GM18498 (cell line): ENCODE measurements around the gene FLOT1.

Experiments
- ATAC-seq: cut with Tn5 transposase; IDR thresholded peaks from one replicate; pipeline ENCODE4 v1.9.1; 2021; ENCODE audit warnings: mild to moderate bottlenecking, moderate library complexity; ENCODE audit not compliant: unreplicated experiment

Gene FLOT1, protein sequence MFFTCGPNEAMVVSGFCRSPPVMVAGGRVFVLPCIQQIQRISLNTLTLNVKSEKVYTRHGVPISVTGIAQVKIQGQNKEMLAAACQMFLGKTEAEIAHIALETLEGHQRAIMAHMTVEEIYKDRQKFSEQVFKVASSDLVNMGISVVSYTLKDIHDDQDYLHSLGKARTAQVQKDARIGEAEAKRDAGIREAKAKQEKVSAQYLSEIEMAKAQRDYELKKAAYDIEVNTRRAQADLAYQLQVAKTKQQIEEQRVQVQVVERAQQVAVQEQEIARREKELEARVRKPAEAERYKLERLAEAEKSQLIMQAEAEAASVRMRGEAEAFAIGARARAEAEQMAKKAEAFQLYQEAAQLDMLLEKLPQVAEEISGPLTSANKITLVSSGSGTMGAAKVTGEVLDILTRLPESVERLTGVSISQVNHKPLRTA

DNA sequence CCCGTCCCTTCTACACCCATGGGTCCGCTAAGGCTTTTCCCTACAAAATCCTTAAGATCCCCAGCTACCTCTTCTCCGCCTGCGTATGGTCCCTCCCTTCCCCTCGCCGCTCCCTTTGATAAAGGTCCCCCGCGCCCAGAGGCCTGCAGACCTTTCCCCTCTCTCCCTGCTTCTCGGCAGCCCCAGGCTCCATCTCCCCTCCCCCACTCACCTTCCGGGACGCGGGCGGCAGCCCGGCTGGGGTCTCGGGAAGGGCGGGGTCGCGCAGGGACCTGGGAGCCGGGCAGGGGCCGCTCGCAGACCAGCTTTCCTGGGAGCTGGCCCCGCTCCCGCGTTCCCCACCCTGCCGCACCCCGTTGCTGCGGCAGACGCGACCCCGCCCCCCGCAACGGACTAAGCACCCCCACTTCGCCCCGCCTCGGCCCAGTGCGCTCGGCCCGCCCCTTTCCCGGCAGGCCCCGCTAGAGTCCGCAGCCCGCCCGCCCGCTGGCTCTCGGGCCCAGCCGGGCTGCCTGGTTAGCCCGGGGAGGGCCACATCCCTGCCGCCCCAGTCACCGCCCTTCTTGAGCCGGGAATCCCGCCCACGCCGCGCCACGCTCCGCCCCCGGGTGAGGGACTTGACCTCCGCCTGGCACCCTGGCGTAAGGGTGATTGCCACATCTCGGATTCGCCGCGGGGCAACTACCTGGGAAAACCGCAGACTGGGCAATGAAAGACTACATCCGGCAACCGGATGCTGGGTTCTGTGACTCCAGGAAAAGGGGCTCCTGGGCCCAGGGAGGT is at the start of gene FLOT1:
Gene FLOT1, minus strand, starts transcription at position 372 of the 783 bp plus-strand sequence. CDS start 498 bp downstream, outside the sequence.
- peak; percentile 79 for ATAC-seq

DNA sequence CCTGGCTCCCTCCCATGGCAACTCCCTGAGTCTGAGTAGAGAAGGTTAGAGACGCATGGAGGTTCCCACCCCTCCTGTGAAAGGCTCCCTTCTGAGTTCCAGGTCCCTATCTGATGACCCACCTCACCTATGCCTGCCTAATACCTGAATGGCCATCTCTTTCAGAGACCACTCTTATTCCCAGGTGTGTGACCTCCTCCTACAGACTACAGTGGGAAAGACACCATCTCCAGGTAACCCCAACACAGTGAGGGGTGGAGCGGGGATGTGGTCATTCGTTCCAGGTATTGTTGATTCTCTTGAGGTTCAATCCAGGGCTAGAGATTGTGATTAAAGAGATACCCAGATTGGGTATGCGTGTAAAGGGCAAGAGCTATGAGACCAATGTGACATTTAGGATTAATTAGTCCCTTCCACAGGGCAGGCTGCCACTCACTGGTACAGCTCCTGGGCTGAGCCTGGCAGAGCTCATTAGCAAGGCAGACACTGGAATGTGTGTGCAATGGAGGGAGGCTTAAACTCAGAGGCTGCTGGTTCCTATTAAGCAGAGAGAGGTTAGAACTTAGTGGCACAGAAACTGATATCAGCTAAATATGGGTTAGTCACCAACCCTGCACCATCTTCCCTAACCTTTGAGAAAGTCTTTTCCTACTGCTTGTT is 48.4 kb upstream of the FLOT1 start:
- no peak for ATAC-seq

DNA sequence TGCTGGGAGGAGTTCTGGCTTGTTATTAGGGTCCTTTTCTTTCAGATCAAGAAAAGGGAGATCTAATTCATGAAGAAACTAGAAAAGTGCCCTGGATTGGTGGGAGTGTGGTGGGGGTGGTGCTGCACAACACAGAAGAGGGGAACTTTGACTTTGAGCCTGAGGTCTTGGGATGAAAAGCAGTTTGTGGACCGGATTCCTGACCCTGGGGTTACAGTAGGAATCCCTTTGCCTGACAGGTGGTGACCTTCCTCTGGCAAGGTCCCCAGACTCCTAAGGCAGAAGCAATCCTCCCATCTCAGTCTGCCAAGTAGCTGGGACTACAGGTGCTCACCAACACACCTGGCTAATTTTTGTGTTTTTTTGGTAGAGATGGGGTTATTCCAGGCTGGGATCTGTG is 47.1 kb upstream of the FLOT1 start:
- ATAC-seq = no peak

DNA sequence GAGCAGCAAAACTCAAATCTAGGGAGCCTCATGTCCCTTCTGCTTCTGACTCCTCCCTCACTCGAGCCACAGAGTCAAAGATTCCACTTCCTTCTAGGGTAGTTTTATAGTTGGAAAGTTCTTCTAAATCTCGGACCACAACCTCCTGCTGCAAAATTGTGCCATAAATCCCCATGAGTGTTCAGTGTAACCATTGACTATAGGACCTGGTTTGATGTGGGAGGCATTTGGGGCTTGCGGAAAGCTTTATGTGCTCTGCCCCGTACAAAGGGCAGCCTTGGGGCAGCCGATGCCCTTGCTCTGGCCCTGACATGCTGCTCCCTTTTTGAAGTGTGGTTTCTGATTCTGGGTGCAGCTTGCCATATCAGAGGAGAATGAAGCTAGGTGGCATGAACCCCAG is 45.5 kb upstream of the FLOT1 start:
- no peak for ATAC-seq

DNA sequence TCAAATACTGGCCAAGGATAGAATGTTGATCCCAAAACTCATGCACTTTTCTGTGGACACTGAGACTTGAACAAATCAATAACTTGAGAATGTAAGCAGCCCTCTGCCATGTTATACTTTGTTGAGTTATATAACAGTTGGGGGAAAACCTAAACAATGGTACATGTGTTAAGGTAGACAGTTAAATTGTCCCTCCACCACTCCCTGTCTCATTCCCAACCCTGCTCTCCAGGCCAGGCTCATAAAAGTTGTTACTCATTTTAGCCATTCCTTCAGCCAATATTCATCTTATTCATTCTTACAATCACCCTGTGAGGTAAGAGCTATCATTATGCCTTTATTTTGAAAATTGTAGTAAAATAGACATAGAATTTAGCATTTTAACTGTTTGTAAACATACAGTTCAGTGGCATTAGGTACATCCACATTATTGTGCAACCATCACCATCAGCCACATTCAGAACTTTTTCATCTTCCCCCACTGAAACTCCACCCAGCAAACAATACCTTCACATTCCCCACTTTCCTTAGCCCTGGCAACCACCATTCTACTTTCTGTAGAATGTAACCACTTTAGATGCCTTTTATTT is 40.0 kb upstream of the FLOT1 start:
- no peak for ATAC-seq

DNA sequence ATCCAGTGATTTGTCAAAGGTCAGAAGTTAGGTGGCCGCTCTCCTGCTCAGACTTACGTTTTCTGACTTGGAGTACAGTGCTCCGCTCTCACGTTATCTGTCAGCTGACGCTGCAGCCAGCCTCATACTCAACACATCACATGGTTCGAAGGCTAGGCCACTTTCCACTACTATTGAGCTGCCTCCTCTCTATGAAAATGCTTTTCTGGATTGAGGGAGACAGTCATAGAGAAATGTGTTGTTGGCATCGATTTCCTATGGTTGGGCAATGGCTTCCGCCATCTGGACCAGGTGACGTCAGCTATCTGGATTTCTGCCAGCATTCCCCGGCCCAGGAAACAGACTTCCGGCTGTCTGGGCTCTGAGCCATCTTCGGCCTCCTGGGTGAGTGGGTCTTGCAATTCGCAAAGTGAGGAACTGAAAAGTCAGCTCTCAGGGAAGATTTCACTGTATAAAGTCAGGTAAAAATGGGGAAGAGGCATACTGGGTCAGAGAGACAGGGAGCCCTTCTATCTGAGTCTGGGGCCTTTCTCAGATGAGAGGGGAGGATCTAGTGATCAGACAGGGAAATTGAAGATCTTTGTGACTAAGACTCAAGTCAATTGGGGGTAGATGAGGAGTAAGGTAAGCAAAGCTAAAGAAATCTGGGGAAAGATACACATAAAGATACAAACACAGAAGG is 39.4 kb upstream of the FLOT1 start:
- no peak for ATAC-seq

DNA sequence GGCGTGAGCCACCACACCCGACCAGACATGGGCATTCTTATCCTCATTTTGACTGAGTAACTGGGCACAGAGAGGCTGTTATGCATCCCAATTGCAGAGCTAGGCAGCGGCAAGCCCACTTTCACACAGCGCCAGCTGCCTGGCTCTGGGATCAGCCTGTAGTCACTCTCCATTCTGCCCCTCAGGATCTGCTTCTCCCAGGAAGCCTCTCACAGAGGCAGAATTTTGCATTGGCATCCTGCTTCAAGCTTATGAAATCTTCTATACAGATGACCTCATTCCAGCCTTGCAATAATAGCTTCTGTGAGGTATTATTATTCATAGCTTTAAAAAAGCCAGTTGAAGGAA is 38.9 kb upstream of the FLOT1 start:
- no peak for ATAC-seq

DNA sequence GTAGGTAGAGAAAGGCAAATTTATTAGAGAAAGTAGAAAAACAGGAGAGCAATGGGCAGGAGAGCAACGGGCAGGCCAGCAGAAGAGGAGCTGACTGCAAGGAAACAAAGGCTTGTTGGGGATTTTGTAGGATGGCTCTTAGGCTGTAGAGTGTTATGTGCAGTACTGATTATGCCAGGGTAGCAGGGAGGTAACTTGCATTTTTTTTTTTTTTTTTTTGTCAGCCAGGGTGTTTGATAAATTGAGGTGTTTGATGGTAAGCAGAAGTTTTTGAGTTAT is 38.1 kb upstream of the FLOT1 start:
- no peak for ATAC-seq

DNA sequence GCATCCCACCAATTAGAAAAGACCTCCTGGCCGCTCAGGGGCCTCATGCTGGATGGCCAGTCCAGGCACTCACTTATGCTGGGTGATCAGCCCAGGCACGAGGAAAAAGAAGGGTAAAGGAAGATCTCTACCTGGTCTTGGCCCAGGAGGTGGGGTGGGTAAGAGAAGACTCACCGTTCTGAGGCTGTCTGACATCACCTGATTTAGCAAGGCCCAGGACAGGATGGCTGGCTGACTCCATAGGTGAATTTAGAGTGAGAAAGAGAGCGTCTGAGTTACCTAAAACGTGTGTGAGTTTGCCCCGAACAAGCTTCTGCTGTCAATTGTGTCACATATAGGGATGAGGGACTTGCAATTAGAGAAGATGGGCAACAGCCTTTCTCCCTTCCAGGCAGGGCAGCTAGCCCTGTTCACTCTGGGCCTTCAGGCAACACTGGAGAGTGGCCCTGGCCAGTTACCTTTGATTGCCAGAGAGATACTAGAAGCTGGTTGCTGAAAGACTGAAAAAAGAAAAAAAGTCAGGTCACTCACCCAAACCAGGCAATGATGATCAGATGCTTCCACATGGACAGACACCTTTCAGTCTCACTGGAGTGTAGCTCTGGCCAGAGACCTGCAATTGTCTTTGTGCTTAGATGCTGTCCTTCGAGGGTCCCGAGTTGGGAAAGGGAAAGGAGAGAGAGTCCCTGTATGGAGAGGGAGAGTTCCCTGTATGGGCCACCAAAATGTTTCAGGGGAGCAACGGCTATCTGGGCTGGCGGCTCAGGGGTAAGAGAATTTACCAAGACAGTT is 37.6 kb upstream of the FLOT1 start:
- ATAC-seq = no peak

DNA sequence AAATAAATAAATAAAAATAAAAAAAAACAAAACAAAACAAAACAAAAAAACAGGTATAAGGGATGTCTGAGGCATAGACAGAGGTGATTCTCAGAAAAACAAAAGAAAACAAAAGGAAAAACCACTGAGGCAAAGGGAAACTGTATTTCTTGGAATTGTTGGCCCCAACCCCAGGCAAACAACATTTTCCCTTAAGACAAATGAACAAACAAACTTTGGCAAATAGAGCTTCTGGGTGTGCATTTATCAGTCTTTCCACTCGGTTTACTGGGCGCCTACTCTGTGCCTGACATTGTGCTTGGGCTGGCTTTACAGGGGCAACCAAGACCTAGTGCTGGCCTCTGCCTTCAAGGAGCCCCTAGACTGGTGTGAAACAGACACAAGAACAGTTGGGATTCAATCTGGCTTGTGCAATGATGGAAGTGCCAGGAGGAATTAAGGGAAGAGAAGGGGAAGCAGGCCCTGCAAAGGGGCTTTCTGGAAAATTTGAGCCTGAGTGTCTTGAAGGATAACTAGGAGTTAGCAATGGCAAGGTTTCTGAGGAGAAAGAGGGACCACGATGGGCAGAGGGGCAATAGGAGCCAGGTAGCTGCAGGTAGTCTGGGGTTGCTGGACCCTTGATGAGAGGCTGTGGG is 35.6 kb upstream of the FLOT1 start:
- no peak for ATAC-seq

DNA sequence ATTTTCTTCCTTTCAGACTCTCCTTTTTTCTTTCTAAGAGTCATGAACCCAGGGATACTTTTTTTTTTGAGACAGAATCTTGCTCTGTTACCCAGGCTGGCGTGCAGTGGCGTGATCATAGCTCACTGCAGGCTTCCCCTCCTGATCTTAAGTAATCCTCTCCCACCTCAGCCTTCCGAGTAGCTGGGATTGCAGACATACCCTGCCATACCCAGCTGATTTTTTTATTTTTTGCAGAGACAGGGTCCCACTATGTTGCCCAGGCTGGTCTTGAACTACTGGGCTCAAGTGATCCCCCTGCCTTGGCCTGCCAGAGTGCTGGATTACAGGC is 34.6 kb upstream of the FLOT1 start:
- no peak for ATAC-seq

DNA sequence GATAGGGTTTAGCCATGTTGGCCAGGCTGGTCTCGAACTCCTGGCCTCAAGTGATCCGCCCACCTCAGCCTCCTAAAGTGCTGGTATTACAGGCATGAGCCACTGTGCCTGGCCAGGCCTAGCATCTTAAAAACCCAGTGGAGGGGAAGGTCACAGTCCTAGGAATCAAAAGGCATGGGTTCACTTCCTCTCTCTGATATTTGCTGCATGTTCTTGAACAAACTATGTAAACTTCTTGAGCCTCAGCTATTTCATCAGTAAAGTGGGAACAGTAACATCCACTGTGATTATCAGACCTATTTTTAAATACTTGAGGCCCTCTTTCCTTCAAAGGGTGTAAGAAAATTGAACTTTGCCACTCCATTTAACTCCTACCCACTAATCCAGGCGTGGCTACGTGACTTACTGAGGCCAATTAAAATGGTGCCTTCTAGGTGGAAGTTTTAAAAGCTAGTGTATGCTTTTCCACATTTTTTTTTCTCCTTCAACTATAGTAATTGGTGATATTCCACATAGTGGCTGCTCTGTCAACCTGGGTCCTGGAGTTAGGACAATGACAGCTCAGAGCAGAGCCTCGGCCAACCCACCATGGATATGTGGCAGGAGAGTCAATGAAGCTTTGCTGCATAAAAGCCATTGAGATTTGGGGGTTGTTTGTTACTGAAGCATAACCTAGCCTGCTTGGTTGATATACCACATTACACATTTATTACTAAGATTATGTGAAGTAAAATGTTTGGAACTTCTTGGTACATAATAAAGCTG is 34.1 kb upstream of the FLOT1 start:
- ATAC-seq = no peak

DNA sequence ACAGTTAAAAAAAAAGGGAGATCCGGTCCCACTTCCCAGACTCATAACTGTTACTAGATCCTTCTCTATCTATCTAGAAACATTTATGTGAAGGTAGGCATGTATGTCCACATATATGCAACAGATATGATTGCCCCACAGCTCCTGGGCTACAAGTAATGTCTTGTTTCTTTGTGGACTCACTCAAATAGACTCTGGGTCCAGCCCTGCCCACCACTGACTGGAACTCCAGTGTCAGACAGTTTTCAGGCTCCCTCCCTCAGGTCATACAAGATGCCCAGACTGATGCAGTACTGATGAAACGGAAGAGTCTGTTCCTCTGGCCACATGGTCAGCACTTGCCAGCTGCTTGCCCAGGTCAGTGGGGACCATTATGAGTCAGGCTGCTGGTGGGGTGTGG is 32.6 kb upstream of the FLOT1 start:
- ATAC-seq = no peak

DNA sequence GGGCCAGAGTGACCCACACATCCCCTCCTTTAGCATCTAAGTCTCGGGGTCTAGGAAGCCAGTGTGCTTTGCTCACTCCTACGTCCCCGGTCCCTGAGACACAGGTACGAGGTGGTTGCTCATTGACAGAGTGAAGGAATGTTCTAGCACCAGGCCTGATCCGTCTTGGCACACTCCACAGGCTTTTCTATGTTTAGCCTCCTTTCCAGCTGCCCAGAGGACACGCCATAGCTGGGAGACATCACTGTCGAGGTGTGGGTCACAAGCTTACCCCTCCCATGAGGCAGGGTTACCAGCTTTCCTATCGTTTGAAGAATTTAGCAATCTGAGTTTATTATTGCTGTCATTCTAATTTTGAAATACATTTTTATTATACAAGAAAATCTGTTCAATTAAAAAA is 32.2 kb upstream of the FLOT1 start:
- no peak for ATAC-seq

DNA sequence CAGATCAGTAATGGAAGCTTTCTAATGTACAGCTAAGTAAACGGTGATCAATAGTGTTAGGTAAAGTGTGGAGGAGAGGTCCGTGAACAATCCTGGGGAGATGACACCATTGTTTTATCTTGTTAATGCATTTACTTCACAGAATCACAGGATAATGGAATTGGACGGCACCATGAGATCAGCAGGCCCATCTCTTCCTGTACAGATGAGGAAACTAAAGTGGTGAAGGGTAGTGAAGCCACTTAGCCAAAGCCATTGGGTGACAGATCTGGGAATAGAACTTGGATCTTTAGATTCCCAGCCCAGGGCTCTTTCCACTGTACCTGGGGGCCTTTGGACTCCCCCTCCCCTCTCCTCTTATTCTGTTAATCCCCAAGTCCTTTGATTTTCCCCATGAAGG is 28.1 kb upstream of the FLOT1 start:
- ATAC-seq = no peak

DNA sequence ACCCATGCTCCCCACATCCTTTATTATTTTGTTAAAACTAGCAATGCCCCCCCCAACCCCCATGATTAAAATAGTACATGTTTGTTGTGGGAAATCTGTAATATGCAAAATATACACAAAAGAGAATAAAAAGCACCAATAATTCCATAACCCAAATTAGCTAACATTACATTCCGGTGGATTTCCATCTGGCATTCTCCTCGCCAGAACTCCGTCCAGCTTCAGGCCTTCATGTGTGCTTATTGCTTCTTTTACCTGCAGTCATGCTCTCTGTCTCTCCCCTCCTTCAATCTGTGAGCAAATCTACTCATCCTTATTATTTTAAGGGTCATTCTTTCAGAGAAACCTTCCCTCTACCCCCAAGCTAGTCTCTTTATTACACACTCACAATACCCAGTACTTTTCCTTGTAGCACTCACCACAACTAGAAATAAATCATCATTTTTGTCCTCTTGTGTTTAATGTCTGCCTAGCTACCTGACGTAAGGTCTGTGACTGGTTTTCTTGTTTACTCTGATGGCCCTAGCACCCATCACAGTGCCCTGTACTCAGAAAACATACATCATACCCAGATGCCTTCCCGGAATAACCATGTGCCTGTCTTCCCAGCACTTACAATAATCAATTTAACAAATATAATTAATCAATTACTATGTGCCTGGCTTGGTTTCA is 27.5 kb upstream of the FLOT1 start:
- ATAC-seq = no peak

DNA sequence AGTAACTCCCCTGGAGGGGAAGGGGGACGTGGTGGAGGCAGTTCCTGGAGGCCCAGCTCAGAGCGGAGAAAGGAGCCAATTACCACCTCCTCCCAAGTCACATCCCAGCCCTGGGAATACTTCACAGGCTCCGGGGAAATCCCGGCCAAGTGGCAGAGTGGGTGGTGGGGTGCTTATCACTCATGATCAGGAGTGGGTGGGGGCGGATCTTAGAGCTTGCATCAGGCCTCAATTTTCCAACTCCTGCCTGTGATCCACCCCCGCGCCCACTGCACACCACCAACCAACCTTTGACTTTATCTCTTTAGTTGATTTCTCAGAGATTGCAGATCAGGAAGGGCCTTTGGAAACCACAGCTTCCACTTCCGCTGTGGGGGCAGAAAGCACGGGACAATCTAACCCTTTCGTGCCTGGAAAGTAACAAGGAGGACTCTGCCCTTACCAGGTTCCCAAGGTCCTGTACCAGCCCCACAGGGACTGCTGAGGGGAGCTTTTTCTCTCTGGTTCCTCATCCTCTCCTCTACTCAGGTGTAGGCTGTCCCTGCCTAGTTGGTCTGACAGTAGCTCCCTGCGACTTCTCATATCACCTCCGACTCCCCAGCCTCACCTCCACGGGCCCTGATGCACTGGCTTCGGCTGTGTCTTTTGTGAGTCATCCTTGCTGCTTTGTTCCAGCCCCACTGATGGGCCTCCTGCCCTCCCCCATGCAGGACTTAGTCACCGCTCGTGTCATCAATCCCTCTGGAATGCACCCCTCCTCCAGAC is 26.8 kb upstream of the FLOT1 start:
- no peak for ATAC-seq

DNA sequence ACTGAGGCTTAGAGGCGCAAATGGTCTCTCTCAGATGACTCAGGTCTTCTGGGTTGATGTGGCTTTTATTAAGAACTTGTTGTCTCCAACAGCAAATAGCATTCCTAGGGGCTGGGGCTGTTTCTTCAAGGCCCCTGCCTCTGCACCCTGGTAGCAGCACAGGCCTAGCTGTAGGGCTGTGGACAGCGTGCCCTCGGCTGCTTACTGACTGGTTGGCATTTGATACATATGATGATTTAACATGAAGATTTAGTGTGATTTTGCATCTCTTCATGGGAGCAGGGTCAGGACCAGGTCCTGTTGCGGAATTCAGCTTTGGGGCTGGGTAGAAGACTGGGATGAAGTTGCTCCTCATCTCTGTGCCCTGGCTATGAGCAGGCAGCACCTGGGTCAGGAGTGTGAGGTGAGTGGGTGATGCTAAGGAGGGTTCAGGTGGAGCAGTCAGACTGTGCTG is 26.2 kb upstream of the FLOT1 start:
- ATAC-seq = no peak
